Left lung (tissue), 10 donors: ENCODE data around the gene TCERG1L. TPM values are rescaled to one million over a fixed set of nuclear protein-coding genes. Genes with fewer than 3 reads are reported as not detected.

Source experiments
- ATAC-seq: fragments of 200-7000 bp; cut with Tn5 transposase; one replicate; pipeline ENCODE4 v1.9.1; 2020; ENCODE audit warnings: moderate library complexity
- DNase-seq, 4 donors: peaks; one replicate each; pipeline ENCODE4 v3.0.0-alpha.2; 2013 to 2020
- H3K27ac ChIP-seq, 2 donors: fragments of 200-600 bp; sonication (generic) in 1 of 2; one replicate each; pipeline versions ENCODE4 v1.5.0 to v1.8.0; 2020 to 2021
- H3K27me3 ChIP-seq, 2 donors: fragments of 200-600 bp; sonication (generic) in 1 of 2; one replicate each; pipeline versions ENCODE4 v1.5.0 to v1.8.0; 2020 to 2021
- H3K36me3 ChIP-seq, 2 donors: fragments of 200-600 bp; sonication (generic) in 1 of 2; one replicate each; pipeline versions ENCODE4 v1.5.0 to v1.8.0; 2020 to 2021
- H3K4me1 ChIP-seq, 2 donors: fragments of 200-600 bp; one replicate each; pipeline ENCODE4 v1.8.0; 2021
- H3K4me3 ChIP-seq, 2 donors: fragments of 200-600 bp; sonication (generic) in 1 of 2; one replicate each; pipeline versions ENCODE4 v1.5.0 to v1.8.0; 2020 to 2021; ENCODE audit warnings: mild to moderate bottlenecking in 1 of 2
- H3K9me3 ChIP-seq, 2 donors: fragments of 200-600 bp; sonication (generic) in 1 of 2; one replicate each; pipeline versions ENCODE4 v1.5.0 to v1.8.0; 2020 to 2021
- CTCF ChIP-seq, 2 donors: fragments of 200-600 bp; sonication (generic) in 1 of 2; IDR thresholded peaks; one replicate each; pipeline versions ENCODE4 v1.5.0 to v1.8.0; 2021; ENCODE audit warnings: antibody characterized with exemption in 2 of 2
- intact Hi-C, 2 donors: fragments of 100-400 bp; cut with DNase I; formaldehyde crosslinking; loops; one replicate each; pipeline versions ENCODE4 v1.11.2 to v1.14.2; 2022
- polyA plus RNA-seq, 6 donors: library from polyadenylated mRNA; unstranded; fragments of 120-200 nt; gene quantifications; one replicate each; pipeline ENCODE4 v1.2.1, GENCODE V29; 2013; ENCODE audit not compliant: insufficient read length in 6 of 6
- total RNA-seq, 2 donors: library from RNA; stranded (reverse); fragmentation: NEBNext Ultra II Directional; extraction: Animal tissue kit (Norgen Biotek cat#: 25700); gene quantifications; one replicate each; pipeline ENCODE4 v1.2.1, GENCODE V29; 2021
- donor health status: DM: no; HTN: yes; CAD: no.
- donor health status: DM: no; HTN: no; CAD: no.

TCERG1L gene
- total and polyA plus RNA-seq, 8 donors: 0.35 to 0.72 (median 0.48) TPM; not detected in 2

GRCh38 chr10:131065673-131066305, 245.7 kb downstream of the TCERG1L start:
- no peak overlapping the region for H3K27ac ChIP-seq
- peaks cover 0 to 22% of the 10 kb centered on the region in 2 donors for H3K27me3 ChIP-seq
- intact Hi-C loops: no loop called here
- no peak for TF ChIP-seq CTCF (IDR thresholded peaks at IDR 0.05)
- no peaks in the 10 kb centered on the region for H3K36me3 ChIP-seq
- ATAC-seq: peak; percentile 59
- no peak for DNase-seq
- H3K4me1 ChIP-seq: no peaks in the 10 kb centered on the region
- H3K4me3 ChIP-seq: no peak overlapping the region
- H3K9me3 ChIP-seq: peaks cover 0 to 3% of the 10 kb centered on the region in 2 donors

- H3K27ac ChIP-seq: no peak overlapping the region
- peaks cover 0 to 9% of the 10 kb centered on the region in 2 donors for H3K9me3 ChIP-seq
- TF ChIP-seq CTCF (IDR thresholded peaks at IDR 0.05): no peak
- no peak for ATAC-seq
- no peak for DNase-seq
- intact Hi-C loops: no loop called here
- H3K27me3 ChIP-seq: peaks cover 0 to 21% of the 10 kb centered on the region in 2 donors
- no peaks in the 10 kb centered on the region for H3K4me1 ChIP-seq
- no peak overlapping the region for H3K4me3 ChIP-seq
- no peaks in the 10 kb centered on the region for H3K36me3 ChIP-seq
Measured at GRCh38 chr10:131063311-131063710, 248.2 kb downstream of the TCERG1L start.

- H3K9me3 ChIP-seq: peaks cover 0 to 12% of the 10 kb centered on the region in 2 donors
- H3K4me1 ChIP-seq: no peaks in the 10 kb centered on the region
- no peaks in the 10 kb centered on the region for H3K36me3 ChIP-seq
- intact Hi-C loops: no loop called here
- DNase-seq: no peak
- no peak overlapping the region for H3K27ac ChIP-seq
- peaks cover 0 to 16% of the 10 kb centered on the region in 2 donors for H3K27me3 ChIP-seq
- H3K4me3 ChIP-seq: no peak overlapping the region
- no peak for ATAC-seq
- no peak for TF ChIP-seq CTCF (IDR thresholded peaks at IDR 0.05)
Measured at GRCh38 chr10:131062621-131063260, 248.8 kb downstream of the TCERG1L start.

GRCh38 chr10:131061216-131061615, 250.3 kb downstream of the TCERG1L start:
- ATAC-seq: no peak
- Histone ChIP-seq H3K4me3 (no peak overlapping the region), H3K27ac (no peak overlapping the region), H3K27me3 (peaks cover 0 to 15% of the 10 kb centered on the region in 2 donors), H3K9me3 (peaks cover 0 to 12% of the 10 kb centered on the region in 2 donors), H3K36me3 (no peaks in the 10 kb centered on the region), H3K4me1 (no peaks in the 10 kb centered on the region)
- intact Hi-C loops: no loop called here
- DNase-seq: no peak
- no peak for TF ChIP-seq CTCF (IDR thresholded peaks at IDR 0.05)

GRCh38 chr10:131059881-131060280, 251.6 kb downstream of the TCERG1L start:
- no peak overlapping the region for H3K27ac ChIP-seq
- no peak for TF ChIP-seq CTCF (IDR thresholded peaks at IDR 0.05)
- H3K9me3 ChIP-seq: peaks cover 0 to 12% of the 10 kb centered on the region in 2 donors
- intact Hi-C loops: no loop called here
- no peak for ATAC-seq
- DNase-seq: no peak
- H3K36me3 ChIP-seq: no peaks in the 10 kb centered on the region
- H3K4me3 ChIP-seq: no peak overlapping the region
- H3K4me1 ChIP-seq: no peaks in the 10 kb centered on the region
- H3K27me3 ChIP-seq: peaks cover 0 to 20% of the 10 kb centered on the region in 2 donors
